HG03280 (cell line): ENCODE data around the gene EPG5.
"Not testable (repeated sequence)": the region's sequence is repeated elsewhere in the genome, so short reads cannot be mapped to it uniquely, and the experiment has no call there.

Experiments used
- ATAC-seq: cut with Tn5 transposase; IDR thresholded peaks from one replicate; pipeline ENCODE4 v1.9.1; 2021; ENCODE audit warnings: mild to moderate bottlenecking, moderate library complexity; ENCODE audit not compliant: unreplicated experiment

Gene EPG5

DNA sequence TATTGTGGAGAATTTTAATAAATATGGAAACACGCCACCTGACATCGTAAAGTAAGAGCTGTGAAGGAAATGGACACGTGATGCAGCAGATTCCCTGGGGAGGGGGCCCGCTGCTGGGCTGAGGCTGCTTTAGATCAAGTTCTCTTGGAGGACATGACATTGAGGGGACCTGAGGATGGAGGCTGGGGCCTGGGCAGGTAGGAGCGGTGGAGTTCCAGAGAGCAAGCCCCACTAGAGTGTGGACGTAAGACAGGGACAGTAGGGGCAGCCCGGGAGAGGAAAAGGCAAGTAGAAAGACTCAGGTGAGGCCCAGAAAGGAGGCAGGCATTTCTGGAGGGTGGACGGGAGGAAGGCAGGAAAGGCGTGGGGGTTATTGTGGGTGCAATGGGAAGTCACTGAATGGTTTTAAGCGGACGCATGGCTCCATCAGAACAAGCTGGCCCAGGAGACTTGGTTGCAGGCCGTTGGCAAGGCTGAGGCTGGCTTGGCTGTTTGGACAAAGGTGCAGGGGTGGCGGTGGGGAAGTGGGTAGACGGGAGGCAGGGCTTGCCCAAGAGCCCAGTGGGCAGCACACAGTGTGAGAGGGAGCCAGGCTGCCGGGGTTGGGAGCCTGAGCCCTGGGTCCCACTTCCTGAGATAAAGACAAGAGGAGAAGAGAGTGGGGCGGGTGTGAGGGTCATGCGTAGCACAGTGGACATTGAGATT lies 125.9 kb downstream of the EPG5 start:
- ATAC-seq, result no peak

GRCh38 chr18:45839414-45840395 lies 127.4 kb downstream of the EPG5 start:
- ATAC-seq, result no peak

- no peak for ATAC-seq
Measured at GRCh38 chr18:45838302-45839070, 128.6 kb downstream of the EPG5 start.

GRCh38 chr18:45837283-45838070 lies 129.7 kb downstream of the EPG5 start:
- no peak for ATAC-seq

DNA sequence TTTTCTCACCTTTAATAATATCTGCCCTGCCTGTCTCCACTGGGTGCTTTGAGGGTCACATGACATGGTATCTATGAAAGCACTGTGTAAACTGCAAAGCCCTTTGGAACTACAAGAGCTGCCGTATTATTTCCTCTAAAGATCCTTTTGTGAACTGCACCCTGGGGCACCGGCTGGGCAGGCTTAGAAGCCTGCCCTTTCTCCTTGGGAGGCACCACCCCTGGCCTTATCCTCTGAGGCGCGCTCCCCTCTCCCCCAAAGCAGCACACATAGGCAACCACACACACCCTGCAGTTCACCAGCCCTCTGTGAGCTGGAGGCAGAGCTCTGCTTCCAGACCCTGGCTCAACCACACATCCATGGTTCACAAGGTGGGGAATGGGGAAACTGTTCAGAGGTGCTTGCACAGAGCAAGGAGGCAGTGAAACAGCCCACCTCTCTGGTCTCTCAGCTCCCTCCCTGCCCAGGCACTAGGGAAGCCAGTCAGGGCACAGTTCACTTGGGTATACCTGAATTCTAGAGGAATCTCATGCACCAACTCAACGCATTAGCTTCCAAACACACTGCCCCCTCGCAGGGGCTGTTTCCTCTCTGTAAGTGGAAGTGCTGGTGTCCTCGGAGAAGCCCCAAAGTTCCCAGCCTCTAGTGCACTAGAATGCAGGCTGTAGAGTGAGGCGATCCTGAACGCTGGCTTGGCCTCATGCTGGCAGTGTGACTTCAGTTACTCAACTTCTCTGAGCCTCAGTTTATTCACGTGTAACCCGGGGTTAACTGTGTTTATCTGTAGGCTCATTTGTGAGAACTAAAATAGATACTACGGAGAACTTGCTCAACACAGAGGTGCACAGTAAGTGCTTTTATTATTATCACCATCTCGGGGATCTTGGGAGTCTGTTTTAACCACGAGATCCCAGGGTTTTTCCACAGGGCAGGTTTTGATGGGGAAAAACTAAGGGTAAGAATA lies 130.6 kb downstream of the EPG5 start:
- ATAC-seq, result no peak

DNA sequence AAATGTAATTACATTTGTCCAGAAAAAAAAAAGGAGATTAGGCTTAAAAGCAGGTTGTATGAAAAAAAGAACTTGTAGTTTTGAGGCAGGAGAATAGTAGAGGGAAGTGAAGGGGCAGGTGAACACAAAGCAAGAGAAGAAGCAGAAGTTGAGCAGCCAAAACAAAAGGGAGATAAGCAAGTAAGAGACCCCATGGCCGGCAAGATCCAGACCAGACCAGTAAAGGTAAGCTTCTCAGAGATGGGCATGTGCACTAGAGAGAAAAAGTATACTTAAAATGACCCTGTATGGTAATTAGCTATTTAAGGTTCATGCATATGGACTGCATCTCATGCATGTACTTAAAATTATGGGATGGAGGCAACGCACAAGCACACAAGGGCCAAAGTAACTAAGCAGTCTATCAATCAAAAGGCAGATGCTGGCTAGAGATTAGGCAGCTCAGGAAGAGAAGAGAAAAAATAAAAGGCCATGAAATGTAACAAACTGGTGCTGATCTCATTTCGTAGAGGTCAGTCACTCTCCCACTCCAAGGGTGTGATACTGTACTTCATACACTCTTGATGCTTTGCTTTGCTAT lies 132.0 kb downstream of the EPG5 start:
- ATAC-seq, result no peak

DNA sequence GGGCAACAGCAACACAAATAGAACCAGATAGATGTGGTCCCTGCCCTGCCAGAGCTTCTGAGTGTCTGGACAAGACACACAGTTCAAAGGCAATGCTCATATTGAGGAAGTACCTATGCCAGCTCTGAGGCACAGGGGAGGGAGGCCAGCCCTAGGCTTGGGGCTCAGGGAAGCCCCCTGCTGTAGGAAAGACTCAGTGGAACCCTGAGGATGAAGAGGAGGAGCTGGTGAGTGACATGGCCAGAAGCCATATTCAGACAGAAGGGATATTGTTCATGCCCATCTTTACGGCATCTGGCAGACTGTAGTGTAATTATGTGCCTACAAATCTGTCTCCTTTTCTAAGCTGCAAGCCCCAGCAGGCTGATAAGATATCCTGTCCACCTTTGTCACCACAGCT lies 132.8 kb downstream of the EPG5 start:
- no peak for ATAC-seq

DNA sequence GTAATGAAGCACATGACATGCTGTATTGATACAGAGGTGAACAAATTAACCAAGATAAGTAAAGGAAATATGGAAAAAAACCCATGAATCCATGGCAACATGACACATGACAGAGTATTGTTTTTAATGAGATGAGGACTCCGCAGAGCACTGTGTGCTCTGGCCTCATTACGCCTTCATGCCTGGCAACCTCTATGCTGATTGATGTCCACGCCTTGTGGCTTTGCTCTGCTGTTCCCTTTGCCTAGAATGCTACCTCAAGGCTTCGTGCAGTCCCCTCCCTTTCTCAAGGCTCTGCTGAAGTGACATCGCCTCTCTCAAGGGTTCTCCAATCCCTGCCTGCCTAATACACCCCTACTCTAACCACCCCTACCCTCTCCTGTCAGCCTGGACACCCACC lies 133.3 kb downstream of the EPG5 start:
- no peak for ATAC-seq

DNA sequence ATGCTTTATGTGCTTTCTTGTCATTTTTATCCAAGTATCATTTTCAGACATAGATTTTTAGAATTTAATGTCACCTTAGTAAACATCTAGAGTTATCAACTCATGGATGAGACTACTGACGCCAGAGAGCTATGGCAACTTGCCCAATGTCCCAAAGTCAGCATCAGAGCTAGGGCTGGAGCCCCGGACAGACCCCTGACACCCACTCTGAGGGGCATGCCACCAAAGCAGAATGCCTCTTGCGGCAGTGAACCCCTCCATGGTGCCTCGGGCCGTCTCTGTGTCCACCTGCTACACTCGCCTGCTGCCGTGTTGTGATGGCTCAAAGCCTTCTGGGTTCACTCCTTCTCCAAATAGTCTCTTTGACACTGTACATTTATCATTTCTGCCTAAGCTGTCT lies 136.2 kb downstream of the EPG5 start:
- ATAC-seq, result no peak

DNA sequence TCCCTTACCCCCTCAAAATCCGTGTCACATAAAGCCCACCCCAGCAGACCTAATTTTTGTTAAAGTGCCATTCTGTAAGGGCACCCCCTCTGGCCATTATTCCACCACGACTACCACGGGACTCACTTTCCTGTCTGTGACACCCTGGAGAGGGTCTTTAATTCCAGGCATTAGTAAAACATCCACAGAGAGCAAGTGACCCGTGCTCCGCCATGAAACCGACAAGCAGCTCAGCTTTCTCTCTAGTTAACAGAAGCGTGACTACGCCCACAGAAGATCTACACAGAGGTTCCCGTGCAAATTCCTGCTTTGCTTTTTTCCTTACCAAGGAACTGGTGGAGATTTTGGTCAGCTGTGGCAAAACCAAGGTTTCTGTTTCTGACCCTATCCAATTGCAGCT lies 137.3 kb downstream of the EPG5 start:
- ATAC-seq, result no peak

- no peak for ATAC-seq
Measured at GRCh38 chr18:45828917-45829811, 138.0 kb downstream of the EPG5 start.

DNA sequence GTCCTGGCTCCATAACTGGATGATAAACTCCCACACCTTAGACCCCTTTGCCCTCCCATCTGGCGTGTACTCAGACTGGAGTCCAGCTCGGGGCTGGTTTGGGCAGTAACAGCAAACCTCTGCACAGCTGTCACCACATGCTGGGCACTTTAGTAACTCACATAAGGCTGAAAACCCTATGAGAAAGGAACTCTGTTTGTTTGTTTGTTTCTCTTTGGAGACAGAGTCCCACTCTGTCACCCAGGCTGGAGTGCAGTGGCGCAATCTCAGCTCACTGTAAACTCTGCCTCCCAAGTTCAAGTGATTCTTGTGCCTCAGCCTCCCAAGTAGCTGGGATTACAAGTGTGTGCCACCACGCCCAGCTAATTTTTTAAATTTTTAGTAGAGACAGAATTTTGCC lies 140.4 kb downstream of the EPG5 start:
- ATAC-seq, result not testable (repeated sequence)

DNA sequence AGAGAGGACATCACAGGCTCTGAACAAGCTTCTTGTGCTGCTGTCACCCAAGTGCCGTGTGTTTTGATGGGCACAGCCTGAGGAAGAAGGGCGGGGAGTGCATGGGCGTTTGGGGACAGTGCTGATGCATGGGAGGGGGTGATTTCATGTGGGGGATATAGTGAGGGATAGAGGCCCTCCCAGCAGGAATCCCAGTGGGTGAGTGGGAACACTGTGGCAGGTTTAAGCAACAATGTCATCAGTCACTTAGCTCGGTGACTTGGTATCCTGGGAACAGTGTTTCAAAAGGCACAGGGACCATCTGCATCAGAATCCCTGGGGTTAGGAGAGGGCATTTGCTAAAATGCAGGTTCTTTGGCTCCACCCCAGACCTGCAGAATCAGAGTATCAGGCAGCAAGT lies 141.0 kb downstream of the EPG5 start:
- no peak for ATAC-seq

DNA sequence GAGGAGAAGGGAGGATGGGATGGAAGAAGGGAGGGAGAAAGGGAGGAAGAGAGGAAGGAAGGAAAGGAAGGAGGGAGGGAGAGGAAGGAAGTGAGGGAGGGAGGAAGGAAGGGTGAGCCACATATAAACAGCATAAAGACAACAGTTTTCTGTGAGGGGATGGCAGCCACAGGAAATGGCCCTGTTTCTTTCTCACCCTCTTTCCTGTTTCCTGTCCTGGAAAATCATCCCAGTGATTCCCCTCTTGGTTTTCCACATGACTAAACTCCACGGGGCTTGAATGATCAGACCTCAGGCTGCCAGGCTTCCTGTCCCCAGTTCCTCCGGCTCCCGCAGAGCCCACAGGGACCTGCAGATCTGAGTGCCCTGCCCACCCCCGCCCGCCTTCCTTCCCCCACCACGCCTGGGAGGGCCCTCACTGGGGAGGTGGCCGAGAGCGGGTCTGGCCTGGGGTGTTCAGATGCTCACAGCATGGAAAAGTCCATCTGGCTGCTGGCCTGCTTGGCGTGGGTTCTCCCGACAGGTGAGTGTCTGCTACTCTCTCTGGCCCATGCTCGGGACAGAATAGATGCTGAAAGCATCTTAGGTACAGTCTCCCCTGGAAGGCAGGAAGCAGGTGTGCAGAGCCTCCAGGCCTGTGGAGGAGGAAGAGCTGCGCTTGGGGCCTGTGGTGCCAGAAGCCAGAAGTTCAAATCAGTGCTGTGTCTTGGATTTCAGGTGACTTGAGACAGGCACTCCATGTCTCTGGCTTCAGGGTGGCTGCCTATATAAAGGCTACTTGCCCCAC lies 141.7 kb downstream of the EPG5 start, which contains the start of gene SIGLEC15:
Gene SIGLEC15, plus strand, starts transcription at position 418 of the 787 bp plus-strand sequence. Its CDS starts 54 bp downstream, at position 472.
- no peak for ATAC-seq

DNA sequence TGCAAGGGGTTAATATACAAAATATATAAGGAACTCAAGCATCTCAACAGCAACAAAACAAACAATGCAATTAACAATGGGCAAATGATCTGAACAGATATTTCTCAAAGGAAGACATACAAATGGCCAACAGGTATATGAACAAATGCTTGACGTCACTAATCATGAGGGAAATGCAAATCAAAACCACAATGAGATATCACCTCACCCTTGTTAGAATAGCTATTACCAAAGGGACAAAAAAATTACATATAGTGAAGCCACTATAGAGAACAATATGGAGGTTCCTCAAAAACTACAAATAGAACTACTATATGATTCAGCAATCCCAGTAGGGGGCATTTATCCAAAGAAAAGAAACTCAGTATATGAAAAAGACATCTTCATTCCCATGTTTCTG lies 145.4 kb downstream of the EPG5 start:
- no peak for ATAC-seq

- ATAC-seq, result no peak
Measured at GRCh38 chr18:45821026-45821425, 146.1 kb downstream of the EPG5 start.

- ATAC-seq, result no peak
Measured at GRCh38 chr18:45820106-45820745, 146.9 kb downstream of the EPG5 start.
